Neural cell (in vitro differentiated cells): ENCODE data around the gene TSPAN33. TPM values are rescaled to one million over a fixed set of nuclear protein-coding genes. Genes with fewer than 3 reads are reported as not detected.

Experiments used
- H2AFZ ChIP-seq: fragments of 200-600, 300-800 bp; sonication (generic), shearing (Covaris generic); 2 replicates; pipeline ENCODE4 v1.6.0; 2014; ENCODE audit warnings: low read depth, mild to moderate bottlenecking, antibody characterized with exemption, low read length, moderate library complexity
- H3F3A ChIP-seq: fragments of 200-600 bp; shearing (Covaris generic); 2 replicates; pipeline ENCODE4 v1.6.1; 2016; ENCODE audit warnings: mild to moderate bottlenecking, moderate library complexity, mixed read lengths, antibody characterized with exemption, low read length; ENCODE audit not compliant: insufficient read depth, poor library complexity, severe bottlenecking
- H3K27ac ChIP-seq: fragments of 200-600, 300-800 bp; sonication (generic), shearing (Covaris generic); 2 replicates; pipeline ENCODE4 v1.5.1; 2014; ENCODE audit warnings: mild to moderate bottlenecking, low read length, moderate library complexity
- H3K27me3 ChIP-seq: fragments of 300-800, 200-600 bp; sonication (generic), shearing (Covaris generic); 2 replicates; pipeline ENCODE4 v1.6.0; 2014; ENCODE audit warnings: mild to moderate bottlenecking, low read depth, low read length, moderate library complexity; ENCODE audit not compliant: insufficient read depth
- H3K36me3 ChIP-seq: fragments of 300-800, 200-600 bp; sonication (generic), shearing (Covaris generic); 2 replicates; pipeline ENCODE4 v1.5.1; 2014; ENCODE audit warnings: mild to moderate bottlenecking, antibody characterized with exemption, low read length, moderate library complexity; ENCODE audit not compliant: insufficient read depth
- H3K4me2 ChIP-seq: fragments of 300-800, 200-600 bp; sonication (generic), shearing (Covaris generic); 2 replicates; pipeline ENCODE4 v1.6.0; 2014; ENCODE audit warnings: mild to moderate bottlenecking, low read length
- H3K4me3 ChIP-seq: fragments of 300-800, 200-600 bp; sonication (generic), shearing (Covaris generic); 2 replicates; pipeline ENCODE4 v1.5.1; 2014; ENCODE audit warnings: mild to moderate bottlenecking, low read length, moderate library complexity
- H3K79me2 ChIP-seq: fragments of 200-600 bp; shearing (Covaris generic); replicated peaks from 2 replicates; pipeline ENCODE4 v1.6.0; 2014; ENCODE audit warnings: mild to moderate bottlenecking, low read length, moderate library complexity; ENCODE audit not compliant: insufficient read depth
- H3K9ac ChIP-seq: fragments of 300-800, 200-600 bp; sonication (generic), shearing (Covaris generic); 2 replicates; pipeline ENCODE4 v1.6.1; 2016; ENCODE audit warnings: mild to moderate bottlenecking, low read length, mixed read lengths
- H3K9me2 ChIP-seq: fragments of 200-600 bp; shearing (Covaris generic); 2 replicates; pipeline ENCODE4 v1.6.1; 2016; ENCODE audit warnings: mild to moderate bottlenecking, low read length, mixed read lengths; ENCODE audit not compliant: insufficient read depth
- H3K9me3 ChIP-seq: fragments of 200-600, 300-800 bp; sonication (generic), shearing (Covaris generic); 2 replicates; pipeline ENCODE4 v1.6.1; 2016; ENCODE audit warnings: mild to moderate bottlenecking, mixed run types, low read length, moderate library complexity, mixed read lengths
- H4K20me1 ChIP-seq: fragments of 200-600 bp; shearing (Covaris generic); 2 replicates; pipeline ENCODE4 v1.6.1; 2016; ENCODE audit warnings: mild to moderate bottlenecking, mixed run types; ENCODE audit not compliant: insufficient read depth
- CTCF ChIP-seq: fragments of 450-650 bp; IDR thresholded peaks from 2 replicates; pipeline ENCODE4 v1.5.1; 2014; ENCODE audit warnings: antibody characterized with exemption, mild to moderate bottlenecking, moderate library complexity; ENCODE audit not compliant: poor library complexity, severe bottlenecking
- EP300 ChIP-seq: fragments of 450-650 bp; conservative IDR thresholded peaks from 2 replicates; pipeline ENCODE4 v1.6.1; 2014; ENCODE audit warnings: antibody characterized with exemption, mild to moderate bottlenecking, moderate library complexity; ENCODE audit not compliant: poor library complexity, severe bottlenecking
- EZH2 ChIP-seq: fragments of 200-600, 300-800 bp; shearing (Covaris generic), sonication (generic); IDR thresholded peaks from 2 replicates; pipeline ENCODE4 v1.6.1; 2014; ENCODE audit warnings: antibody characterized with exemption, low read length, borderline replicate concordance, mild to moderate bottlenecking; ENCODE audit not compliant: insufficient read depth, poor library complexity, severe bottlenecking
- MXI1 ChIP-seq: fragments of 450-650 bp; conservative IDR thresholded peaks from 2 replicates; pipeline ENCODE4 v1.6.1; 2014; ENCODE audit warnings: antibody characterized with exemption, mild to moderate bottlenecking; ENCODE audit not compliant: poor library complexity, severe bottlenecking
- POLR2AphosphoS5 ChIP-seq: IDR thresholded peaks from 2 replicates; pipeline ENCODE4 v1.6.1; 2012
- RAD21 ChIP-seq: fragments of 450-650 bp; conservative IDR thresholded peaks from 2 replicates; pipeline ENCODE4 v1.6.1; 2014; ENCODE audit warnings: antibody characterized with exemption, mild to moderate bottlenecking, moderate library complexity
- REST ChIP-seq: IDR thresholded peaks from 2 replicates; pipeline ENCODE4 v1.6.1; 2012; ENCODE audit warnings: borderline replicate concordance
- SMC3 ChIP-seq: fragments of 450-650 bp; conservative IDR thresholded peaks from 2 replicates; pipeline ENCODE4 v1.6.1; 2014; ENCODE audit warnings: antibody characterized with exemption, mild to moderate bottlenecking, moderate library complexity; ENCODE audit not compliant: poor library complexity
- TAF1 ChIP-seq: IDR thresholded peaks from 2 replicates; pipeline ENCODE4 v1.6.1; 2012; ENCODE audit warnings: low read depth
- polyA plus RNA-seq: library from polyadenylated mRNA; depleted of rRNA; stranded (reverse); fragments of >200 nt; gene quantifications from 2 replicates; pipeline ENCODE4 v1.2.3, GENCODE V29; 2014

The TSPAN33 gene
- polyA plus RNA-seq, 1 donor from 2014 or later: 2.5 TPM

GRCh38 chr7:129205126-129205818, 60.8 kb downstream of the TSPAN33 start:
- Histone ChIP-seq H3K9ac (no peak overlapping the region), H3K36me3 (no peaks in the 10 kb centered on the region)

GRCh38 chr7:129205987-129206785, 61.7 kb downstream of the TSPAN33 start:
- Histone ChIP-seq H4K20me1 (no peaks in the 10 kb centered on the region), H3K79me2 (no peaks in the 10 kb centered on the region), H3F3A (no peaks in the 10 kb centered on the region), H3K36me3 (no peaks in the 10 kb centered on the region), H3K9me2 (no peaks in the 10 kb centered on the region), H3K9me3 (no peaks in the 10 kb centered on the region), H2AFZ (no peak overlapping the region), H3K4me2 (no peak overlapping the region), H3K27me3 (no peaks in the 10 kb centered on the region), H3K4me3 (no peak overlapping the region), H3K9ac (no peak overlapping the region), H3K27ac (no peak overlapping the region)
- no peak for TF ChIP-seq SMC3
- TF ChIP-seq EZH2: no peak
- TF ChIP-seq CTCF: no peak
- TF ChIP-seq POLR2AphosphoS5: no peak
- TF ChIP-seq RAD21: no peak
- no peak for TF ChIP-seq REST
- TF ChIP-seq MXI1: no peak
- no peak for TF ChIP-seq EP300
- no peak for TF ChIP-seq TAF1

More at GRCh38 chr7:129205126-129205818, 60.8 kb downstream of the TSPAN33 start:
- TF ChIP-seq POLR2AphosphoS5: no peak
- TF ChIP-seq TAF1: no peak
- TF ChIP-seq RAD21: no peak
- TF ChIP-seq EP300: no peak
- TF ChIP-seq EZH2: no peak
- TF ChIP-seq REST: no peak
- Histone ChIP-seq H3K9me3 (no peaks in the 10 kb centered on the region), H3F3A (no peaks in the 10 kb centered on the region), H3K27me3 (no peaks in the 10 kb centered on the region), H3K27ac (no peak overlapping the region), H3K9me2 (no peaks in the 10 kb centered on the region), H3K79me2 (no peaks in the 10 kb centered on the region), H4K20me1 (no peaks in the 10 kb centered on the region), H3K4me3 (no peak overlapping the region), H2AFZ (no peak overlapping the region), H3K4me2 (no peak overlapping the region)
